ENCODE results near the gene ZNF534. TPM values are rescaled to one million over a fixed set of nuclear protein-coding genes. Genes with fewer than 3 reads are reported as not detected.

ZNF534 gene
- total RNA-seq = 0.44 and 0.57 TPM in 2 replicates

DNA sequence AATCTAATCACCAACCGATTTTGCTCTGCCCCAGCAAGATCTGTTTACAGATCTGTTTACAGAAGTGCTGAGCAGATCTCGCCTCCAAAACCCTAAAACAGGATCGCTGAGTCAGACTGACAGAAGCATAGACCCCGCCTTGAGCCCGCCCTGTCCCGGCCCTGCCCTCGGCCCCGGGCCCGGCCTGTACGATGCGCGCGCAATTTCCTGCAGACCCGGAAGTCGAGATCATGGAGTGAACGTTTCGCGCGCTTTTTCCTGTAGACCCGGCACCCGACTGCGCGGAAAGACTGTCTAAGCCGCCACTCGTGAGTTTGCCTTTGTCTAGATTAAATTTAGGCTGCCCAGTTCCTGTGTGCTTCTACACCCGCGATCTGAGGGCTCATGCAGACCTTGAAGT is at the start of gene ZNF534:
TSS of gene ZNF534 (plus strand) at position 212 of the 400 bp plus-strand sequence. CDS start 2,327 bp downstream, outside the sequence.

GRCh38 chr19:52397310-52398080 is 31.5 kb upstream of the ZNF534 start, which contains the start of gene ZNF528:
Gene ZNF528, plus strand, starts transcription at chr19:52397849. Its CDS starts 4,165 bp downstream, at chr19:52402014.

GRCh38 chr19:52453324-52454094 is 24.6 kb downstream of the ZNF534 start, which contains the start of gene ZNF578:
Gene ZNF578, plus strand, starts transcription at chr19:52453553. Its CDS starts 48,293 bp downstream, at chr19:52501846.

Small RNAs within 50 kb of the gene (small RNA-seq; reads per million reads assigned to genes)
- gene AC010332.1 (ENCODE audit: low replicate concordance) = not detected

Other genes starting within 250 kb of the ZNF534 start
- gene PPP2R1A, start 239.1 kb upstream of the ZNF534 start, total RNA-seq = 148 and 271 TPM in 2 replicates
- 3.5 and 7.6 TPM in 2 replicates for gene ZNF766, start 159.6 kb upstream of the ZNF534 start, total RNA-seq
- gene ZNF480, start 132.0 kb upstream of the ZNF534 start, total RNA-seq = 5.0 and 7.9 TPM in 2 replicates
- gene ZNF610, start 92.9 kb upstream of the ZNF534 start, total RNA-seq = 1.1 and 2.0 TPM in 2 replicates
- gene ZNF880, start 59.2 kb upstream of the ZNF534 start, total RNA-seq = 18.2 and 24.6 TPM in 2 replicates
- 14.3 and 29.3 TPM in 2 replicates for gene ZNF528, start 31.3 kb upstream of the ZNF534 start, total RNA-seq
- gene ZNF578, start 24.4 kb downstream of the ZNF534 start, total RNA-seq = 3.6 and 4.2 TPM in 2 replicates
- gene ZNF808, start 98.5 kb downstream of the ZNF534 start, total RNA-seq = 12.9 and 20.6 TPM in 2 replicates
- gene ZNF701, start 141.1 kb downstream of the ZNF534 start, total RNA-seq = 9.2 and 14.3 TPM in 2 replicates
- 23.9 and 39.9 TPM in 2 replicates for gene ZNF83, start 209.2 kb downstream of the ZNF534 start, total RNA-seq